Activated naive CD4-positive, alpha-beta T cell (primary cell): ENCODE results near the gene GAL3ST3.
"Not testable (repeated sequence)": the region's sequence is repeated elsewhere in the genome, so short reads cannot be mapped to it uniquely, and the experiment has no call there.

Experiments
- DNase-seq, 4 experiments: peaks; one replicate each; lab custom pipeline; 2025; lab: John Stamatoyannopoulos, UW

The GAL3ST3 gene

GRCh38 chr11:66048547-66049323 is at the start of gene GAL3ST3:
TSS of gene GAL3ST3 (minus strand) at chr11:66049161. CDS start at chr11:66045415, 3,746 bp downstream.
- no peak for DNase-seq

DNA sequence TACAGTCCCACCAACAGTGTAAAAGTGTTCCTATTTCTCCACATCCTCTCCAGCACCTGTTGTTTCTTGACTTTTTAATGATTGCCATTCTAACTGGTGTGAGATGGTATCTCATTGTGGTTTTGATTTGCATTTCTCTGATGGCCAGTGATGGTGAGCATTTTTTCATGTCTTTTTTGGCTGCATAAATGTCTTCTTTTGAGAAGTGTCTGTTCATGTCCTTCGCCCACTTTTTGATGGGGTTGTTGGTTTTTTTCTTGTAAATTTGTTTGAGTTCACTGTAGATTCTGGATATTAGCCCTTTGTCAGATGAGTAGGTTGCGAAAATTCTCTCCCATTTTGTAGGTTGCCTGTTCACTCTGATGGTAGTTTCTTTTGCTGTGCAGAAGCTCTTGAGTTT is 43.2 kb upstream of the GAL3ST3 start:
- DNase-seq = not testable (repeated sequence)

DNA sequence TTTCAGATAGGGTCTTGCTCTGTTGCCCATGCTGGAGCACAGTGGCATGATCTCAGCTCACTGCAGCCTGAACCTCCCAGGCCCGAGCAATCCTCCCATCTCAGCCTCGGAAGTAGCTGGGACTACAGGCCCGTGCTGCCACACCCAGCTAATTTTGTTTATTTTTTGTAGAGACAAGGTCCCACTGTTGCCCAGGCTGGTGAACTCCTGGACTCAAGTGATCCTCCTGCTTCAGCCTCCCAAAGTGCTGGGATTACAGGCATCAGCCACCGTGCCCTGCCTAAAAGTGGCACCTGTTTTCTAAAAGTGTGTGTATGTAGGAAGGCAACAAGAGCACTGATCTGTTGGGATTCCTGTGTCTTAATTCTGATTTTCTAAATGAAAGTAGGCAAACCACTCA is 41.3 kb upstream of the GAL3ST3 start:
- DNase-seq = no peak

GRCh38 chr11:66089067-66089466 is 40.1 kb upstream of the GAL3ST3 start:
- no peak for DNase-seq

DNA sequence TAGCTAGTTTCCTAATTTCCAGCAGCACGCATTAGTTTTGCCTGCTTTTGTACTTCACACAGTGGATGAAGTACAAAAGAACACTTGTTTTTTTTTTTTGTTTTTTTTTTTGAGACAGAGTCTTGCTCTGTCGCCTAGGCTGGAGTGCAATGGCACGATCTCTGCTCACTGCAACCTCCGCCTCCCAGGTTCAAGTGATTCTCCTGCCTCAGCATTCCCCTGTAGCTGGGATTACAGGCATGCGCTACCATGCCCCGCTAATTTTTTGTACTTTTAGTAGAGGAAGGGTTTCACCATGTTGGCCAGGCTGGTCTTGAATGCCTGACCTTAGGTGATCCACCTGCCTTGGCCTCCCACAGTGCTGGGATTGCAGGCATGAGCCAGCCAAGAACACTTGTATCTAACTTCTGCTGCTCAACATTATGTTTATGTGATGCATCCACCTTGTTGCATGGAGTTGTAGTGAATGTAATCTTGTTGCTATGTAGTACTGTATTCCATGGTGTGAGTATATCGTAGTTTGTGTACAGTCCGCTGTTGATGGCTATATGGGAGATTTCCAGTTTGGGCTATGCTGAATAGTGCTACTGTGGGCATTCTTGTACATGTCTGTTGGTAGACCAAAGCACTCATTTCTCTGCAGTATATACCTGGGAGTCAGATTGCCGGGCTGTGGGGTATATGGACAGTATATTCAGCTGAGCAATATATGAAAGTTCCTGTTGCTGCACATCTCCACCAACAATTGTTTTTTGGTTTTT is 38.4 kb upstream of the GAL3ST3 start:
- DNase-seq = no peak

GRCh38 chr11:66084821-66085475 is 36.0 kb upstream of the GAL3ST3 start:
- no peak for DNase-seq

- DNase-seq = no peak
Observed at GRCh38 chr11:66083767-66084166, 34.8 kb upstream of the GAL3ST3 start.

DNA sequence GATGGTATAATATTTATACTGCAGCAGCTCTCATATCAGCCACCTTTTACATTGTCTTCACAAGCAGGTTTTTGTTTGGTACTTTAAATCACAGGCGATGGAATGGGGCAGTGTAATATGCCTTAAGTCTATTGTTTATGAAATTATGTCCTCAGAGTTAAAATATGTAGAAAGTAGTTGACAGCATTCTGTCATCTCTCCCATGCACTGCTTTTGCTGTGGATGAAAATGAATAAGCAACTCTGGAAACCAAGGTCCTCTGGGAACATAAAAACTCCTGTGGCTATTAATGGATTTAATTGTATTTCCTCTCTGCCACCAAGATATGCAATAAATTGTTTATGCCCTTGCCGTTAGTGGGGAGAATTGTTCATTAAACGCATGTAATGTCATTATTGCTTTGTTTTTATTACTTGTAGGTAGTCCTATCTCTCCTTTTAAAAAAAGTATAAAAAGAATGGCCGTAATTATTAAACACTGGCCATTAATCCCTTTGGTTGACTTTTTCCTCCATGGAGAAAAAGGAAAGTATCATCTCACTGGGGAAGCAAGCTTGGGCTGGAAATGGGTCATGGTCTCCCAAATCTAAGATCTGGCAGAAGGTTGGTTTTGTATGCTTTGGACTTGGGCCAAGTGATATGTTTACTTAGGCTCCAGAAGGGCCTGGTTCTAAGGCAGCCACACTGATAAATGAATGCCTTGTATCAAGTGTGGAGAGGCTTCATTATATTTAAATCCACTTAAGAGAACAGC is 34.2 kb upstream of the GAL3ST3 start:
- DNase-seq = no peak

DNA sequence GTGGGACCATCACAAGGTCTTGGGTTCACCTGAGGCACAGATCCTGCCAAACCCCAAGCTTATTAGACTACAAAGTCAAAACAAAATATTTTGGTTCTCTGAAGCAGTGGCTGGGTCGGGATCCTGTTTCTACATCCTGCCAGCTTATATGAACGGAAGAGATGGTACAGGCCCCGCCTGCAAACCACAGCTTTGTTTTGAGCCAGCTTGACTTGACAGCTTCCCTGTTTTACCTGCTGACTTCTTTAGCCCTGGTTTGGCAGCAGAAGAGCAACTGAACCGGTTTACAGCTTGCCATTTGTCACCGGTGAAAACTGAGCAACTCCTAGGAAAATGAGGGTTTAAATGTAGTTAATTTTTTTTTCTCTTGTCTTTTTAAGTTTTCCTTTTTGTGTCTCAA is 32.5 kb upstream of the GAL3ST3 start:
- peak in 2 of 4 experiments; percentile 60 to 67 for DNase-seq

GRCh38 chr11:66080055-66080817 is 31.3 kb upstream of the GAL3ST3 start:
- DNase-seq = peak in 2 of 4 experiments; percentile 54 to 58

- DNase-seq = not testable (repeated sequence)
Observed at GRCh38 chr11:66078949-66079348, 30.0 kb upstream of the GAL3ST3 start.

GRCh38 chr11:66077927-66078326 is 29.0 kb upstream of the GAL3ST3 start:
- no peak for DNase-seq

DNA sequence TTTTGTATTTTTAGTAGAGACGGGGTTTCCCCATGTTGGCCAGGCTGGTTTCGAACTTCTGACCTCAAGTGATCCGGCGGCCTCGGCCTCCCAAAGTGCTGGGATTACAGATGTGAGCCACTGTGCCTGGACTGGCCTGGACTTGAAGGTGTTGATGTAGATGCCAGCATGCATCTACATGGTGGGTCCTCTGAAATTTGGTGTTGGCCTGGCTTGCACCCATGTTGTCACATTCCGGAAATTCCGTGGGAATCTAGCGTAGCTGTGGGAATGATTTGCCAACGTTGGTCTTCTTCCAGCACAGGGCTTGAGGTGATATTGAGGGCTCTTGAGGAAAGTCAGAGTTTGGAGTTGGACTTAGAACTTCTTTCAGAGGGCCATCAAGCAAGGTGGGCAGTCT is 27.6 kb upstream of the GAL3ST3 start:
- no peak for DNase-seq

DNA sequence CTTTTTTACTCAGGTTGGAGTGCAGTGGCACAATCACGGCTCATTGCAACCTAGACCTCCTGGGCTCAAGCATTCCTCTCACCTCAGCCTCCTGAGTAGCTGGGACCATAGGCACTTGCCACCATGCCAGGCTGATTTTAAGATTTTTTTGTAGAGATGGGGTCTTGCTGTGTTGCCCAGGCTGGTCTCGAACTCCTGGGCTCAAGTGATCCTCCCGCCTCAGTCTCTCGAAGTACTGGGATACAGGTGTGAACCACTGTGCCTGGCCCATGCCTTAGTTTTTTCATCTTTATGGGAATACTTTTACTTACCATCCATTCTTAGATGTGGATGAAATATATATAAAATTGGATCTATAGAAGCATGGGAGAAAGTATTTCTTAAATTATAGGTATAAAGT is 26.3 kb upstream of the GAL3ST3 start:
- DNase-seq = no peak

GRCh38 chr11:66073669-66074068 is 24.7 kb upstream of the GAL3ST3 start:
- DNase-seq = no peak

DNA sequence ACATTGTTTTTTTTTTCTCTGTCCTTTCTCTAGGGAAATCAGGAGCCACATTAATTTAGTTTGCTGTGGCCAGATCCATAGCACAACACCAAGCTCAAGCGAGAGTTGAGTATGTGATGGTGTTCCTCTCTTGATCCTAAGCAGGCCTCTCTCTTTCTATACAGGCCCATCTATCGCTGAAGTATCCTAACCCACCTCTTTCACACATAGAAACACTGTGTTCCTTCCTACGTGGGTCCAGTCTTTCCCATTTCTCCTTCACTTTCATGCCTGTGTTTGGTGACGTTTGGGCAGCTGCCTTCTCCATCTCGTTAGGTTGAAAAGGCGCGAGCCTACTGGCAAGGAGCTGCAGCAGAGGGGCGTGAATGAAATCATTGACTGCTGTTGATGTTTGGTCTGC is 23.6 kb upstream of the GAL3ST3 start:
- DNase-seq = no peak

DNA sequence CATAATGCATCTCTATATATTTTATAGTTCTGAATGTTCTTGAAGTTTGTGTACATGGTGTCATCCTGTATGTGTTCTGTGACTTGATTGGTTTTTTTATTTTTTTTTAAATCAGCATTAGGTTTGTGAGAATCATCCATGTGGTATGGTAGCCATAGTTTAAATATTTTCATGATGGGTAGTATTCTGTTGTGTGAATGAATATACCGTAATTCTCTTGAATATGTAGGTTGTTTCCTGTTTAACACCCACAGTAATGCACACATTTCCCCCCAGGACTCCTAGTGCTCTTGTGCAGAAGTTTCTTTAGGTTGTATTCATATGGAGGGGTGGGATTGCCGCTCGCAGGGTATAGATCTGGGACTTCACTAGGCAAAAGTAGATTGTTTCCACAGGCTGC is 23.1 kb upstream of the GAL3ST3 start:
- no peak for DNase-seq

DNA sequence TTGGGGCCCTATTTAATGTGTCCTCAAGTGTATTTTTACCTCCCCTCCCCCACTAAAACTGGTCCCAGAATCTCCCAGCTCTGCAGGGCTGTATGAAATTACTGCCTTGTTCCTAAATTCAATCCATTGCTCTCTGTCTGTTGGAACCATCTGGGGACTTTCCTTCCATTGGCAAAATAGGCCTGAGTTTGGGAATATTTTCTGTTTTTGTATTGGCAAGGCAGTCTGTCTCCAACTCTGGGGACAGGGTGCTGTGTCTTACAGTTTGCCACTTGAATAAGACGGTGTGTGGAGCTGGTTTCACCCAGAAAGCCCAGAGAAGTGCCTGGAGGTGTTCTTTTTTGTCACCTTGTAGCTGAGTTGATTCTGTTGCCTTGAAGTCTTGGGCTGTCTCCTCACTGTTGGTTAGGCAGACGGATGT is 22.4 kb upstream of the GAL3ST3 start:
- no peak for DNase-seq

- DNase-seq = no peak
Observed at GRCh38 chr11:66070604-66071380, 21.8 kb upstream of the GAL3ST3 start.
